ENCODE results near the gene MGAM2.
"Not testable (repeated sequence)": the region's sequence is repeated elsewhere in the genome, so short reads cannot be mapped to it uniquely, and the experiment has no call there.

Gene MGAM2

DNA sequence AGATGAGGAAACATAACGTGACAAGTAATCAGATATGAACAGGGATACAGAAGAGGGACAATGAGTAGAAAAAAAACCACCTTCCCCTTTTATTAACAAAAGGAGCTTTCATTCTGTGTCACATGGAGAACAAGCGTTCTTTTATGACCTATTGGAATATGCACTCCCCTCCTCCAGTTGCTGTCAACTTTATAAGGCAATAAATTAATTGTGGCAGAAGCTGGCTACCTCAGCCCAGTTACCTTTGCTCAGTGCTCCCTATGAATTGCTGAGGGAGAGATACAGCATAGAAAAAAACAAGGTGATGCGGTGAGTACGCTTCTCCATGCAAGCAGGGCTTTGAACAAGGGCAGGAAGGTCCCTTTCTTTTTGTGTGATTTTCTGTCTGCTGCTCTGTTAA is at the start of gene MGAM2:
Gene MGAM2, plus strand, starts transcription at position 220 of the 400 bp plus-strand sequence. CDS start 5,156 bp downstream, outside the sequence.
- DNase-seq (ENCODE audit: low spot score): no peak

DNA sequence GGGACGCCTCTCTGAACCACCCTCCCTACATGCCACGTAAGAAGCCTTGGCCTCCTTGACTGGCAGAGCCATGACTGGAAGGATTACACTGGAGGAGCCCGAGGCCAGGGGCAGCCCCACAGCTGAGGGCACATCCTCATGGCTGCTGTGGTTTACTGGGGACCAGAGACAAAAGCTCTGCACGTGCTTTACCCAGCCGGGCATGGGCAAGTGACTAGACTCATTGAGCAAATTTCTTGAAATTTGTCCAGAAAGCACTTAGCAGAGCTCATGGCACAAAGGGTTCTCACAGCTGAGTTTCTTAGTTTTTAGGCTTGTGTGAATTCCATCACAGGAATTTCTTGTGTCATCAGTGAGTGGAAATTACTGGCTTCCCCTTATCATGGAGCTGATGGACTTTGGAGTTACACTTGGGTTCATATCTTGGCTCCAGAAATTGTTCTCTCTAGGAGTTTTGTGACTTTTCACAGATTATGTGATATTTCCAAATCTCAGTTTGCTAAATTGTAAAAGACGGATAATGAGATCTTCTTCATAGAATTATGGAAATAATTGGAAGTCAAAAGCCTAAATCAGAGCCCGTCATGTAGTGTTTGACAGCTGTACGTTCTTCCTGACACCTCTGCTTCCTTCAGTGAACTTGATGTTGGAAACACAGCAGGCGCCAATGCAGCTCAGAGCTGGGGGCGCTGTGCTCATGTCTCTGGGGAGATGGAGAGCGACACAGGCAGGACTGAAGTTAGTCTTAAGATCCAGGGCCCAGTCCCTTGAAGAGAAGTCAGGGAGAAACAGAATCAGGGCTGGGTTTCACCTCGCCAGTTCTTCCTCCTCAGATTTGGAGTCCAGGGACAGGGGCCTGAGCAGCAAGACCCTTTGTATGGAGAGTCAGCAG is 47.7 kb upstream of the MGAM2 start:
- no peak for DNase-seq (ENCODE audit: low spot score)

GRCh38 chr7:142066536-142066935 is 45.0 kb upstream of the MGAM2 start:
- no peak for DNase-seq (ENCODE audit: low spot score)

- no peak for DNase-seq (ENCODE audit: low spot score)
Observed at GRCh38 chr7:142077762-142078161, 33.8 kb upstream of the MGAM2 start.

- DNase-seq (ENCODE audit: low spot score): no peak
Observed at GRCh38 chr7:142083605-142084004, 27.9 kb upstream of the MGAM2 start.

- DNase-seq (ENCODE audit: low spot score): no peak
Observed at GRCh38 chr7:142085428-142085827, 26.1 kb upstream of the MGAM2 start.

GRCh38 chr7:142088022-142088714 is 23.4 kb upstream of the MGAM2 start:
- DNase-seq (ENCODE audit: low spot score): no peak

GRCh38 chr7:142089035-142089434 is 22.5 kb upstream of the MGAM2 start:
- no peak for DNase-seq (ENCODE audit: low spot score)

GRCh38 chr7:142091961-142092360 is 19.6 kb upstream of the MGAM2 start:
- no peak for DNase-seq (ENCODE audit: low spot score)

DNA sequence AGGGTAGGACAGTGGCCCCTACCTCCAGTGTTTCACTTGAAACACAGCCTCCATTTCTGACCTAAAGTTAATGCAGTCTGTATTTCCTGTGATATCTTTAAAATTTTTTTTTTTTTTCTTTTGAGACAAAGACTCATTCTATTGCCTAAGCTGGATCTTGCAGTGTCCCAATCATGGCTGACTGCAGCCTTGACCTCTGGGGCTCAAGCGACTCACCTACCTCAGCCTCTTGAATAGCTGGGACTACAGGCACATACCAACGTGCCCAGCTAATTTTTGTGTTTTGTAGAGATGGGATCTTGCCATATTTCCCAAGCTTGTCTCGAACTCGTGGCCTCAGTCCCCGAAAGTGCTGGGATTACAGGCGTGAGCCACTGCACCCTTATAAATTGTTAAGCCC is 16.7 kb upstream of the MGAM2 start:
- no peak for DNase-seq (ENCODE audit: low spot score)

GRCh38 chr7:142097571-142097970 is 13.9 kb upstream of the MGAM2 start:
- no peak for DNase-seq (ENCODE audit: low spot score)

DNA sequence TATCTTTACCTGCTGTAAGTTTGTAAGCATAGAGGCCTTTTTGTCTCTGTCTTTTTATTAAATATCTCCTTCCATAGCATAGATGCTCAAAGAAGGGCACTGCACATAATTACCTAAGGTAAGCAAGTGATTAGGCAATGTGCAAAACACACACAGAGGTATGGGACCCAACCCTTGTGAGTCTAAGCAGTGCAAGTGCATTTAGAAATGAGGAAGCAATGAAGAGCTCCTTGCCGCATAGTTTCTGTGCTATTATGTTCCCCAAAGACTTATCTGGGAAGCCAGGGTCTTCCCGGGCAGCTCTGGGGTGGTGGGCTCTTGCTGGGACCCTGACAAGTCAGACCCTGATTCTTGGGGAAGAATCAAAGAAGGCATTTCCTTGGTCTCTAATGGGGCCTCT is 13.5 kb upstream of the MGAM2 start:
- DNase-seq (ENCODE audit: low spot score): no peak

DNA sequence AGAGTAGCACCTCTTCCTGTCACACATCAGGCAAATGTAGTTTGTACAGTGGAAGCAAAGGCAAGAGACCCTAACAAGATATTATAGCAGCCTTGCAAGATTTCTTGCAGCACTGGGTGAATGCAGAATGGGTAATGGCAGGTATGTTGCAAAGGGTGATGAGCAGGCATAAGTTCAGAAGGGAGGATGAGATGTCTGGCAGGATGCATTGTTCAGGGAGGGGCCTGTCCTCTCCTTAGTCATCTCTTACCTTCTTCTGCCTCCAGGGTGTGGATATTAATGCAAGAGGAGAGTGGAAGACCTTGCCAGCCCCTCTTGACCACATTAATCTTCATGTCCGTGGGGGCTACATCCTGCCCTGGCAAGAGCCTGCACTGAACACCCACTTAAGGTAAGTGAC is 12.2 kb upstream of the MGAM2 start:
- DNase-seq (ENCODE audit: low spot score): not testable (repeated sequence)

DNA sequence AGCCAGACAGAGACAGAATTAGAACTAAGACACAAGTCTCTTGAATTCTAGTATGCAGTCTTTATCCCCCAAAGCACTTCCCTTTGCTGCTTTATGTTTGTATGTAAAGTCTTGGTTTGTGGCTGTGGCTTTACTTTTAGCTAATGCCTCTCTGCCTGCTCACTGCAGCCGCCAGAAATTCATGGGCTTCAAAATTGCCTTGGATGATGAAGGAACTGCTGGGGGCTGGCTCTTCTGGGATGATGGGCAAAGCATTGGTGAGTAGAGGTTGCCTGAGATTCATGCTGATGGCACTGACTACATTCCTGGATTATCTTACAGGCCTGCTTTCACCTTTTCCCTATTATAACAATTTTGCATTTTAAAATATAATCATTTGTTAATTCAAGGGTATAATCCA is 10.9 kb upstream of the MGAM2 start:
- no peak for DNase-seq (ENCODE audit: low spot score)

- DNase-seq (ENCODE audit: low spot score): not testable (repeated sequence)
Observed at GRCh38 chr7:142101794-142102193, 9.7 kb upstream of the MGAM2 start.

- peak; percentile 10 for DNase-seq (ENCODE audit: low spot score)
Observed at GRCh38 chr7:142104550-142105527, 6.7 kb upstream of the MGAM2 start.

DNA sequence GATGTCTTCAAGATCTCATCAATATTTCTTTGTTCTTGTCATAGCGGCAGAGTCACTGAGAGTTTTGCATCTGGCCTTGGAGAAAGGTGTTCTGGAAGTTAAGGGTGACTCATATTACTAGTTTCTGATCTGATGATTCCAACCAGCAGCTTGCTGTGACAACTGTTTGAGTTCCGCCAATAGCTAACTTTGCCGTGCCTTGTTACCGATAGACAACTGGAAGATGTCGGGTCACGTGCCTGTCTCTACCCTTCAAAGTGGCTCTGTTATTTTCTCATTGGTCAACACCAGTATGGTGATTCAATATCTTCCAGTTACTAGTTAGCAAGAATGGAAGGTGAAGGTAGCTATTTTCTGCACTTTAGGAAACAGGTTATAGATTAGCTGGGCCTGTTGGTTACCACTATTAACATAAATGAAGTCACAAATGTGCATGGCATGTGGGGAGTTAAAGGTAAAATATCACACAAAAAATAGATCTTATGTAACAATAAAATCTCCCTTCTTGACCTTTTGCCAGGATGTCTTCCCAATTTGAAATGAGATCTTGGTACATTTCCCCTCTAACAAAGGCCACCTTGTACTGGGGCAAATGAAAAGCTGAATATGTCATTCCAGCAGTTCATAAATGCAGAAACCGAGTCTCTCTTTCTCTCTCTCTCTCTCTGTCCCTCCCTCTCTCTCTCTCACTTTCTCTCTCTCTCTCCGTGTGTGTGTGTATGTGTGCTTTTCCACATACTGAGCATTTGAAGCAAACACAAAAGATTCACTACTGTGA is 2.6 kb upstream of the MGAM2 start:
- DNase-seq (ENCODE audit: low spot score): no peak

DNA sequence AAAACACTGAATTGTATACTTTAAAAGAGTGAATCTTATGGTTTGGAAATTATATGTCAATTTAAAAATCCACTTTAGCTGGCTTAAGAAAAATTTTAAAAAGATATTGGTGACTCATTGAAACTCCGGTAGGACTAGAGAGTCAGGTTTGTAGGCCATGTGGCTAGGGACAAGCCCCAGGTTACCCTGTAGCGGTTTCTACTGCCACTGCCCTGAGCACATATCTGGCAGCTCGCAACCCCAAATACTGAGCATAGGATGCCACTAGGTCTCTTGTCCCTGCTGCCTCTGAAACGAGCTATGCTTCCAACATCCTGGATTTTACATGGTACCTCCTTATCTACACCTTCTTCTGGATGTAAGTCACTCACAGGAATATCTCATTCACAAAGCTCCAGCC is 1.4 kb upstream of the MGAM2 start:
- DNase-seq (ENCODE audit: low spot score): no peak

- DNase-seq (ENCODE audit: low spot score): no peak
Observed at GRCh38 chr7:142110638-142111037, 880 bp upstream of the MGAM2 start.

GRCh38 chr7:142112086-142112485 is 568 bp downstream of the MGAM2 start:
- DNase-seq (ENCODE audit: low spot score): no peak

GRCh38 chr7:142114207-142114606 is 2.7 kb downstream of the MGAM2 start:
- DNase-seq (ENCODE audit: low spot score): no peak
